Transverse colon (tissue), 4 donors: ENCODE data around the gene TRIM3. TPM values are rescaled to one million over a fixed set of nuclear protein-coding genes. Genes with fewer than 3 reads are reported as not detected.

Experiments
- DNase-seq: peaks from one replicate; pipeline ENCODE4 v3.0.0-alpha.2; 2019
- H3K27ac ChIP-seq, 4 donors: fragments of 200-600 bp; sonication (generic); 2 replicates each; pipeline ENCODE4 v1.5.1; 2016 to 2018; ENCODE audit warnings: inconsistent platforms in 4 of 4
- H3K27me3 ChIP-seq: fragments of 200-600 bp; sonication (generic); 2 replicates; pipeline ENCODE4 v1.5.1; 2017; ENCODE audit warnings: inconsistent platforms
- H3K36me3 ChIP-seq, 4 donors: fragments of 200-600 bp; sonication (generic); 2 replicates each; pipeline ENCODE4 v1.5.1; 2017 to 2019; ENCODE audit warnings: inconsistent platforms in 4 of 4
- H3K4me1 ChIP-seq, 4 donors: fragments of 200-600 bp; sonication (generic); 2 replicates each; pipeline ENCODE4 v1.5.1; 2017 to 2020; ENCODE audit warnings: inconsistent platforms in 4 of 4
- H3K4me3 ChIP-seq, 4 donors: fragments of 200-600 bp; sonication (generic); 1 replicate in 1 of 4; 2 replicates in 3 of 4; pipeline versions ENCODE4 v1.5.1 to v1.6.1; 2017 to 2019; ENCODE audit warnings: inconsistent platforms in 4 of 4
- H3K9me3 ChIP-seq, 2 donors: fragments of 200-600 bp; sonication (generic); 2 replicates each; pipeline ENCODE4 v1.5.1; 2017 to 2019; ENCODE audit warnings: inconsistent platforms in 2 of 2
- CTCF ChIP-seq, 5 experiments: fragments of 200-600 bp in 3 of 5; fragments of 450-650 bp in 2 of 5; sonication (generic) in 3 of 5; IDR thresholded peaks; 1 replicate in 2 of 5; 2 replicates in 3 of 5; pipeline ENCODE4 v1.5.1; 2016 to 2017; ENCODE audit warnings: antibody characterized with exemption in 5 of 5, inconsistent platforms in 3 of 5, mild to moderate bottlenecking in 2 of 5, moderate library complexity in 1 of 5
- EP300 ChIP-seq: sonication (generic); formaldehyde crosslinking; IDR thresholded peaks from one replicate; pipeline ENCODE4 v1.6.1; 2017; ENCODE audit warnings: antibody characterized with exemption, low read depth
- POLR2A ChIP-seq: fragments of 450-650 bp; IDR thresholded peaks from one replicate; pipeline ENCODE4 v1.6.1; 2016; ENCODE audit warnings: antibody characterized with exemption, mild to moderate bottlenecking, moderate library complexity
- POLR2AphosphoS5 ChIP-seq, 3 donors: sonication (generic); formaldehyde crosslinking; IDR thresholded peaks; one replicate each; pipeline ENCODE4 v1.6.1; 2016; ENCODE audit warnings: antibody characterized with exemption in 3 of 3
- WGBS, 2 donors: methylation state at CpG; one replicate each; pipeline ENCODE4 v1.1.5; 2018; ENCODE audit warnings: low coverage in 1 of 2; 5-methylcytosine and 5-hydroxymethylcytosine counted together
- in situ Hi-C, 4 donors: fragments of 200-750 bp; cut with MboI; loops; one replicate each; pipeline versions ENCODE4 v1.15.0 to v1.15.1; 2017; ENCODE audit warnings: low sequenced_read_pairs in 3 of 4, low pct_ligation_motif_present in 1 of 4, low pct_unique_long_range_greater_than_20kb in 1 of 4
- intact Hi-C: fragments of 100-400 bp; cut with DNase I; formaldehyde crosslinking; loops from one replicate; pipeline ENCODE4 v1.15.1; 2023; ENCODE audit warnings: low total_unique reads
- total RNA-seq, 4 donors: library from RNA; depleted of rRNA; stranded (reverse); fragments of >200 nt; gene quantifications; one replicate each; pipeline ENCODE4 v1.1.0, GENCODE V29; 2016

TRIM3 gene
- total RNA-seq, 4 donors from 2014 or later = 49.1 to 205 (median 67.9) TPM

- no peaks in the 10 kb centered on the region for H3K9me3 ChIP-seq
- H3K4me1 ChIP-seq = no peaks in the 10 kb centered on the region
- H3K27me3 ChIP-seq = peaks cover 7% of the 10 kb centered on the region
- intact Hi-C loops = no loop called here
- H3K36me3 ChIP-seq = no peaks in the 10 kb centered on the region
- H3K27ac ChIP-seq = no peak overlapping the region
- in situ Hi-C loops = no loop called here
- no peak overlapping the region for H3K4me3 ChIP-seq
- TF ChIP-seq CTCF (IDR thresholded peaks at IDR 0.05) = no peak
- no peak for TF ChIP-seq EP300
- TF ChIP-seq POLR2AphosphoS5 (IDR thresholded peaks at IDR 0.05) = no peak
- no peak for TF ChIP-seq POLR2A
- no peak for DNase-seq
These were observed 46.2 kb downstream of the TRIM3 start for GRCh38 chr11:6427516-6427915.

DNA sequence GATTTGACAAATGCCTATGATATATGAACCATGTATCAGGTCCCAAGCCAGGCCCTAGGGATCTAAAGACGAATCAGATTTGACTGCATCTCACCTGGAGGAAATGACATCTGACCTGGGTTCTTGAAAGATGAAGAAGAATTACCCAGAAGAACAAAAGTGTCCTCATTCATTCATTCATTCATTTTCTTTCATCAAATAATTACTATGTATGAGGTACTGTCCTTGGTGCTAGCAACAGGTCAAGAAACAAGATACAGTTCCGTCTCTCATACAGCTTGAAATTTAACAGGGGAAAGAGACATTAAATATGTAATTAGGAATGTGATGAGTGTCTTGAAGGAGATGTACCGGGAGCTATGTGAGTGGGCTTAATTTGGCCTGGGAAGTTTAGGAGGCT, 53.1 kb downstream of the TRIM3 start:
- H3K27ac ChIP-seq = no peak overlapping the region
- in situ Hi-C loops (no loop called here), intact Hi-C loops (no loop called here)
- no peak for DNase-seq
- no peaks in the 10 kb centered on the region for H3K9me3 ChIP-seq
- no peaks in the 10 kb centered on the region for H3K36me3 ChIP-seq
- peaks cover 5 to 14% (median 11%) of the 10 kb centered on the region in 4 donors for H3K4me1 ChIP-seq
- H3K27me3 ChIP-seq = peaks cover 7% of the 10 kb centered on the region
- TF ChIP-seq POLR2AphosphoS5 (IDR thresholded peaks at IDR 0.05) (no peak), EP300 (no peak), CTCF (IDR thresholded peaks at IDR 0.05) (no peak), POLR2A (no peak)
- 92 to 97% methylated on average over 3 of the region's 3 CpGs for WGBS, 2 donors
- no peak overlapping the region for H3K4me3 ChIP-seq

DNA sequence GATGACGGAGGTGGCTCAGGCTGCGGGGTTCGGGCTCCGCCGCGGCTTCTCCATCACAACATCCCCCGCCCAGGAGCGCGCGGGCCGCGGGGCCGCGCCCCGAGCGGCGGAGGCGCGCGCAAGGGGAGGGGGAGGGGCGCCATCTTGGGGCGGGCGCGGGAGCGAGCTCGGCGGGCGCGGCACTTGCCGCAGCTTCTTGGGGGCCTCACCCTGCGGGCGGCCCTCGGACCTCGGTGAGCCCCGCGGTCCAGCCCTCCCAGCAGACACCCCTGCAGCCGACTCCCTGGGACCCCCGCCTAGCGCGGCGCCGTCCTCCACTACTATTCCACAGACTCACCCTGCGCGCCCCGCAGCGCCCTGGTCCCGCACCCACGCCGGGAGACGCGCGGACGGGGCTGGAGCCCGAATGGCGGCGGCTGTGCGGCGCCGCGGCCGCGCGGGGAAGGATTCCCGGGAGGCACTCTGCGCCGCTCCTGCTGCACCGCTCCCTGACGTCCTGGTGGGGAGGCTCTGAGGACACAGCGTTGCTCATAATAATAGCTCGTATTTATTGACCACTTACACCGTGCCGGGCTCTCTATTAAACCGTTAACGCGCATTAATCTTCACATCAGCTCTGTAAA, 54.6 kb downstream of the TRIM3 start, which contains the start of gene APBB1:
Gene APBB1 (minus strand): TSS at position 86 of the 623 bp plus-strand sequence. CDS start 7,747 bp downstream, outside the sequence.
- Histone ChIP-seq H3K27me3 (peaks cover 2% of the 10 kb centered on the region), H3K4me1 (peaks cover 5 to 23% (median 11%) of the 10 kb centered on the region in 4 donors), H3K27ac (peak within 1 kb of the TSS; percentile 85 to 94 (median 88)), H3K9me3 (no peaks in the 10 kb centered on the region), H3K36me3 (no peaks in the 10 kb centered on the region), H3K4me3 (peak within 1 kb of the TSS; percentile 86 to 94 (median 91))
- in situ Hi-C loops = no loop called here
- TF ChIP-seq POLR2A = peak; percentile 33
- TF ChIP-seq CTCF (IDR thresholded peaks at IDR 0.05) = peak in 3 of 5 experiments; percentile 17 to 32 (median 21)
- TF ChIP-seq POLR2AphosphoS5 (IDR thresholded peaks at IDR 0.05) = peak in 1 of 3 donors; percentile 33
- TF ChIP-seq EP300 = no peak
- 0% methylated on average over 3 to 48 of the region's 75 CpGs for WGBS, 2 donors
- peak; percentile 73 for DNase-seq
- intact Hi-C loops = no loop called here

- peaks cover 5 to 23% (median 11%) of the 10 kb centered on the region in 4 donors for H3K4me1 ChIP-seq
- H3K4me3 ChIP-seq = peak overlapping the region; percentile 86 to 94 (median 91)
- in situ Hi-C loops = no loop called here
- peak overlapping the region; percentile 85 to 94 (median 88) for H3K27ac ChIP-seq
- WGBS, 2 donors = 1% methylated on average over 29 of the region's 38 CpGs; no CpG with 5 or more reads in 1 of the 2 donors
- no peak for TF ChIP-seq CTCF (IDR thresholded peaks at IDR 0.05)
- no peak for TF ChIP-seq POLR2AphosphoS5 (IDR thresholded peaks at IDR 0.05)
- no peak for TF ChIP-seq POLR2A
- TF ChIP-seq EP300 = no peak
- no peaks in the 10 kb centered on the region for H3K9me3 ChIP-seq
- H3K36me3 ChIP-seq = no peaks in the 10 kb centered on the region
- intact Hi-C loops = no loop called here
- DNase-seq = peak; percentile 30
- H3K27me3 ChIP-seq = no peaks in the 10 kb centered on the region
These were observed 55.2 kb downstream of the TRIM3 start for GRCh38 chr11:6418557-6419008.
